Stimulated activated naive CD4-positive, alpha-beta T cell (primary cell): ENCODE results near the gene EIF1AD.

Experiments
- DNase-seq, 6 experiments: peaks; one replicate each; lab custom pipeline; 2025; lab: John Stamatoyannopoulos, UW

The EIF1AD gene

GRCh38 chr11:66004186-66004585, 2.2 kb upstream of the EIF1AD start:
- no peak for DNase-seq

DNA sequence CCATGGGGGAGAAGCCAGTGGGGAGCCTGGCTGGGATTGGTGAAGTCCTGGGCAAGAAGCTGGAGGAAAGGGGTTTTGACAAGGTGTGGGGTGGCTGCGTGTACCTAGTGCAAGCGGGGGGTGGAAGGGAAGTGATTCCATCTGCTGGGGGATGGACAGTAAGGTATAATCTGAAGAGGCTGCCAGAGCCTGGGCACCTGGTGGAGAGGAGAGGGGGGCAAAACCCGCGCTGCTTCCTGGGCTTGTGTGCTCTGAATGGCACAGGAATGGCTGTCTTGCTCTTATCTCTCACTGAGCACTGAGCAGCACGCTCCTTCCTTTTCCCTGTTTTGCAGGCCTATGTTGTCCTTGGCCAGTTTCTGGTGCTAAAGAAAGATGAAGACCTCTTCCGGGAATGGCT, 1.3 kb upstream of the EIF1AD start:
- DNase-seq = no peak

GRCh38 chr11:66002648-66003225, 780 bp upstream of the EIF1AD start:
- DNase-seq = peak in 1 of 6 experiments; percentile 74

- no peak for DNase-seq
These were observed 4.7 kb downstream of the EIF1AD start for GRCh38 chr11:65997286-65997685.

GRCh38 chr11:65992056-65992455, 9.9 kb downstream of the EIF1AD start:
- DNase-seq = no peak

GRCh38 chr11:65988791-65989592, 13.0 kb downstream of the EIF1AD start:
- peak; percentile 74 to 94 (median 88) for DNase-seq

- no peak for DNase-seq
These were observed 14.6 kb downstream of the EIF1AD start for GRCh38 chr11:65987336-65987735.

GRCh38 chr11:65983589-65983987, 18.4 kb downstream of the EIF1AD start:
- no peak for DNase-seq

GRCh38 chr11:65982824-65983588, 19.0 kb downstream of the EIF1AD start:
- DNase-seq = no peak

- no peak for DNase-seq
These were observed 19.8 kb downstream of the EIF1AD start for GRCh38 chr11:65981972-65982823.

GRCh38 chr11:65981101-65981740, 20.7 kb downstream of the EIF1AD start:
- DNase-seq = no peak

- no peak for DNase-seq
These were observed 22.6 kb downstream of the EIF1AD start for GRCh38 chr11:65979261-65979759.

DNA sequence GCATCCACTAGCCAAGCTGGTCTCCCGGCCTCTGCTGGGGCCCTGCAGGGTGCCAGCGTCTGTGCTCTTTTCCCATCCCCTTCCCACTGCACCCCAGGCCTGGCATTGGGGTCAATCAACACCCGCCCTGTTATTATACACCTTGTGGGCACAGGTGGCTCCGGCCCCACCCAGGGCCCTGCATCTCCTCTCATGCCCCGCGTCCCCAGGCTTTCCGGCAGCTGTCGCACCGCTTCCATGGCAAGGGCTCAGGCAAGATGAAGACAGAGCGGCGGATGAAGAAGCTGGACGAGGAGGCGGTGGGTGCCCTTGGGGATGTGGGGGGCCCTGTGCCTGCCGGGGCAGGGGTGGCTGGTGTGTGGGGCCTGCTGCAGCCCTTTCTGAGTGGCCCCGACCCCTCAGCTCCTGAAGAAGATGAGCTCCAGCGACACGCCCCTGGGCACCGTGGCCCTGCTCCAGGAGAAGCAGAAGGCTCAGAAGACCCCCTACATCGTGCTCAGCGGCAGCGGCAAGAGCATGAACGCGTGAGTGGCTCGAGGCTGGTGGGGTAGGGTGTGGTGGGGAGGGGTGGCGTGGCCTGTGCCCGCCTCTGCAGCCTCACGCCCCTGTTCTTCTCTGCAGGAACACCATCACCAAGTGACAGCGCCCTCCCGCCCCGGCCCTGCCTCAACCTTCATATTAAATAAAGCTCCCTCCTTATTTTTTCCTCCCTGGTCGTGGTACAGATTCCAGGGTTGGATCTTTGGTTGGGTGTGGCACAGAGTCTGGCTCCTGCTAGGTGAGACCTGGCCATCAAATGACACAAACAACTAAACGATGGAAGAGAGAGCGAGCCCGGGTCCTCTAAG, 23.3 kb downstream of the EIF1AD start:
- DNase-seq = no peak

DNA sequence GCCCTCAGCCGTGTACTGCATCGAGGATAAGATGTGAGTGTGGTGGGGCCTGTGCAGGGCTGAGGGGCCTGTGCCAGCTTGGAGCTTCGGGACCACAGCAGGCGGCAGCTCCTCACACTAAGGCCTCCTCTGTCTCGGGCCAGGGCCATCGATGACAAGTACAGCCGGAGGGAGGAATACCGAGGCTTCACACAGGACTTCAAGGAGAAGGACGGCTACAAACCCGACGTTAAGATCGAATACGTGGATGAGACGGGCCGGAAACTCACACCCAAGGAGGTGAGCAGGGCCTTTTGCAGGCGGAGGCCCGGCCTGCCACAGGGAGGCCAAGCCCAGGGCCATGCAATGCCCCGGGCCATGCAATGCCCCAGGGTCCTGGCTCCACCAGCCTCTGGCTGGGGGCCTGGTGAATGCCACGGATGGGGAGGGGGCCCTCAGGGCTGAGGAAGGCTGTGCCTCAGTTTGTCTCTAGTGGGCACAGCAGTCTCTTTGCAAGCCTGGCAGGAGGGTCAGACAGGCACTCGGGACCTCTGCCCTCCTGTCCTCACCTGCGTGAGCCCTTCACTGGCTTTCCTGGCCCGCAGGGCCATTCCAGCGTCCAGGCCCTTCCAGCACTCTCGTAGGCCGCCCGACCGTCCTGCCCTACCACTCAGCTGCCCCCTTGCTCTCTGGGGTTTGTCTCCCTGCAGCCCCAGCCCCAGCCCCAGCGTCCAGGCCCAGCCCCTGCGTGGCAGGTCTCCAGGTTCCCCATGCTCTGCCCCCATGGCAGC, 24.2 kb downstream of the EIF1AD start:
- DNase-seq = no peak

DNA sequence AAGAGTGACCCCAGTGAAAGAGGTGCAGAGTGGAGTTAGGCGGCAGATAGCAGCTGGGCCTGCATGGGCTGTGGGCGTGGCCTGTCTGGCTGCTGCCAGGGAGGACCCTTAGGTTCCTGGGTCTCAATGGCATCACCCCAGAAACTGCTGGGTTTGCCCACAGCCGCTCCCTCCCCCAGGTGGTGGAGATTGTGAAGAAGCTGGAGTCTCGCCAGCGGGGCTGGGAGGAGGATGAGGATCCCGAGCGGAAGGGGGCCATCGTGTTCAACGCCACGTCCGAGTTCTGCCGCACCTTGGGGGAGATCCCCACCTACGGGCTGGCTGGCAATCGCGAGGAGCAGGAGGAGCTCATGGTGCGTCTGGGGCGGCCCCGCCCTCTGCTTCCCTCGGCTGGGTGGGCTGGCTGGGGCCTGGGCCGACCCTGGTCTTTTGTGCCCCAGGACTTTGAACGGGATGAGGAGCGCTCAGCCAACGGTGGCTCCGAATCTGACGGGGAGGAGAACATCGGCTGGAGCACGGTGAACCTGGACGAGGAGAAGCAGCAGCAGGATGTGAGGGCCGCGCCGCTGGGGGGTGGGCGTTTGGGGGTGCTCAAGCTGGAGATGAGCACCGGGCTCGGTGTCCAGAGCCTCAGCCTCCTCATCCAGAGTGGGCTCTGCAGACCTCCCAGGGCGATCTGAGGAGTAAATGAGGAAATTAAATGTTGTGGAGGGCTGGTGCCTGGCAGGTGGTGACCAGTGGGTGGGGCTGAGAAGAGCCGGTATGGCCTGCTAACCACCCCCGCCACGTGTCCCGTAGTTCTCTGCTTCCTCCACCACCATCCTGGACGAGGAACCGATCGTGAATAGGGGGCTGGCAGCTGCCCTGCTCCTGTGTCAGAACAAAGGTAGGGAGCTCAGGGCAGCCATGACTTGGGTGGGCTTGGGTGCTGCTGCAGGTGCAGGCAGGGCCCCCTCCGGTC, 25.5 kb downstream of the EIF1AD start:
- DNase-seq = no peak

DNA sequence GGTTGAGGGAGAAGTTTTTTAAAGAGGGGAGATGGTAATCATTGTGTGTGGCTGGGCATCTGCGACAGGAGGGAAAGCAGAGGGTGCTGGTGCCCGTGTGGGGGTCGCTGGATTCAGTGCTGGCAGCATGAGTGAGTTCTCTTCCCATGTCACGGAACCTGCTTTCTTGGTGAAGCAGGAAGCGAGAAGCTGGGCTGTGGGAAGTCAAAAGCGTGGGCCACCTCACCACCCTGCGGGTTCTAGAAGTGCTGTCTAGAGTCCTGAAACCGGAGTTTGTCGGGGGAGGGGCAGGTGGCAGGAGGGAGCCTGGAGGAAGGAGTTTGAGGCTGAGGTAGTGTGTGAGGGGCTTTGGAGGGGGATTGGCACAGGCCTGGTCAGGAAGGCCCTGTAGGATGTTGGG, 26.2 kb downstream of the EIF1AD start:
- DNase-seq = no peak

DNA sequence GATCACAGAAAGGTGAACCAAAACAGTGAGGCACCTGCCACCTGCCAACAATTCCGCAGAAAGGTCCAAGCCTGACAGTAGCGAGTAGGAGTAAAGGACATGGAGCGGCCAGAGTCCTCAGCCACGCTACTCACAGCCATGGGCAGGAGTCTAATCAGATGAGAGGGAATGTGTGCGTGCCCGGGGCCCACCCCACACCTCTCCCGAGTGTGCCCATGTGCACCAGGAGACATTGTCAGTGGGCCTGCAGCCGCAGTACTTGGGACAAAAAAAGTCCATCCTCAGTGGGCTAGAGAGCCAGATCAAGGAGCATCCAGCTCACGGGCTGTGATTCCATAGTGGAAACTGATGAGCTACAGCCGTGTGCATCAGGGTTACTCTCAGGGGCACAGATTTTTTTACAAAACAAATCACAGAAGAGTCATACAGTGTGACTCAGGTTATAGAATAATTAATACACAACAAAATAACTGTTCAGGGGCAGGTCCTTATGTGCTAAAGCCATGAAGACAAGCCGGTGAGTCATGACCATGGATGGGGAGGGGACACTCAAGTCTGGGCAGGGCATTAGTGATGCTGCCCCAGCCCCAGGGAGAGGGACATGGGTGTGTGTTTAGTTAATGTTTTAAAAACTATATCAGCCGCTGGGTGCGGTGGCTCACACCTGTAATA, 28.4 kb downstream of the EIF1AD start:
- no peak for DNase-seq

DNA sequence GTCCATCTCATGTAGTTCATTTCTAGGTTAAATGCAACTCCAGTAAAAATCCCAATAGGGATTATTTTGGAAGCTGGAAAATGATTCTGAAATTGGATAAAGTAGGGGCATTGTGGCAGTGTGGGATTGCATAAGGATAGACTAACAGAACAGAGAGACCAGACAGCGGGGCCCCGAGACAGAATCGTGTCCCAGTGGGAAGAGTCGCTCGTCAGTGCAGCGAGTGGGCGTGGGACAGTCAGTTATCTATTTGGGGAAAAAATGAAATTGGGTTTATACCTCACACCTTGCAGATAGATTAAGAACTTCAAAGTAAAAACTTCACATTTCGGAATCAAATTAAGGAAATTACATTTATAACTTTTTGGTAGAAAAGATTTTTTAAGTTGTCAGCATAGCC, 29.8 kb downstream of the EIF1AD start:
- DNase-seq = no peak
